ENCODE results near the gene LCE1E. TPM values are rescaled to one million over a fixed set of nuclear protein-coding genes. Genes with fewer than 3 reads are reported as not detected.

LCE1E gene
- total RNA-seq, 2 donors from 2014 or later: not detected

- H3K27ac ChIP-seq: no peak within 1 kb of the TSS
- TF ChIP-seq, protein P1, sequence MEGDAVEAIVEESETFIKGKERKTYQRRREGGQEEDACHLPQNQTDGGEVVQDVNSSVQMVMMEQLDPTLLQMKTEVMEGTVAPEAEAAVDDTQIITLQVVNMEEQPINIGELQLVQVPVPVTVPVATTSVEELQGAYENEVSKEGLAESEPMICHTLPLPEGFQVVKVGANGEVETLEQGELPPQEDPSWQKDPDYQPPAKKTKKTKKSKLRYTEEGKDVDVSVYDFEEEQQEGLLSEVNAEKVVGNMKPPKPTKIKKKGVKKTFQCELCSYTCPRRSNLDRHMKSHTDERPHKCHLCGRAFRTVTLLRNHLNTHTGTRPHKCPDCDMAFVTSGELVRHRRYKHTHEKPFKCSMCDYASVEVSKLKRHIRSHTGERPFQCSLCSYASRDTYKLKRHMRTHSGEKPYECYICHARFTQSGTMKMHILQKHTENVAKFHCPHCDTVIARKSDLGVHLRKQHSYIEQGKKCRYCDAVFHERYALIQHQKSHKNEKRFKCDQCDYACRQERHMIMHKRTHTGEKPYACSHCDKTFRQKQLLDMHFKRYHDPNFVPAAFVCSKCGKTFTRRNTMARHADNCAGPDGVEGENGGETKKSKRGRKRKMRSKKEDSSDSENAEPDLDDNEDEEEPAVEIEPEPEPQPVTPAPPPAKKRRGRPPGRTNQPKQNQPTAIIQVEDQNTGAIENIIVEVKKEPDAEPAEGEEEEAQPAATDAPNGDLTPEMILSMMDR (IDR thresholded peaks at IDR 0.05): no peak
- TF ChIP-seq POLR2A (IDR thresholded peaks at IDR 0.05): no peak
- H3K4me1 ChIP-seq: no peaks in the 10 kb centered on the region
- H3K4me3 ChIP-seq: no peak within 1 kb of the TSS
- no peaks in the 10 kb centered on the region for H3K27me3 ChIP-seq
- DNase-seq (no peak), ATAC-seq (no peak)
- no peaks in the 10 kb centered on the region for H3K9me3 ChIP-seq
- intact Hi-C loops (cut with DNase I): no loop called here
- no peaks in the 10 kb centered on the region for H3K36me3 ChIP-seq (replicated peaks in 1 of 2; ENCODE audit: insufficient read depth in 1 of 2, low read depth in 2 of 2)
- 60 to 72% methylated on average over 4 to 6 of the region's 6 CpGs for WGBS, 2 donors
Observed at GRCh38 chr1:152774875-152775274, 11.2 kb upstream of the LCE1E start, which contains the start of gene LCE1F. TSS of gene LCE1F (plus strand) at chr1:152775140. CDS start at chr1:152776372, 1,232 bp downstream.

DNA sequence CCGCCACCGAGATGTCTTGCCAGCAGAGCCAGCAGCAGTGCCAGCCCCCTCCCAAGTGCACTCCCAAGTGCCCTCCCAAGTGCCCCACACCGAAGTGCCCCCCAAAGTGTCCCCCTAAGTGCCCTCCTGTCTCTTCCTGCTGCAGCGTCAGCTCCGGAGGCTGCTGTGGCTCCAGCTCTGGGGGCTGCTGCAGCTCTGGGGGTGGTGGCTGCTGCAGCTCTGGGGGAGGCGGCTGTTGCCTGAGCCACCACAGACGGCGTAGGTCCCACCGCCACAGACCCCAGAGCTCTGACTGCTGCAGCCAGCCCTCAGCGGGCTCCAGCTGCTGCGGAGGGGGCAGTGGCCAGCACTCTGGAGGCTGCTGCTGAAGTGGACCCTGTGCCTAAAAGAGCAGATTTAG, 9.7 kb upstream of the LCE1E start:
- no peak for DNase-seq
- TF ChIP-seq, protein P1 (IDR thresholded peaks at IDR 0.05): no peak
- TF ChIP-seq POLR2A (IDR thresholded peaks at IDR 0.05): no peak
- 67 to 70% methylated on average over 6 to 11 of the region's 11 CpGs for WGBS, 2 donors

DNA sequence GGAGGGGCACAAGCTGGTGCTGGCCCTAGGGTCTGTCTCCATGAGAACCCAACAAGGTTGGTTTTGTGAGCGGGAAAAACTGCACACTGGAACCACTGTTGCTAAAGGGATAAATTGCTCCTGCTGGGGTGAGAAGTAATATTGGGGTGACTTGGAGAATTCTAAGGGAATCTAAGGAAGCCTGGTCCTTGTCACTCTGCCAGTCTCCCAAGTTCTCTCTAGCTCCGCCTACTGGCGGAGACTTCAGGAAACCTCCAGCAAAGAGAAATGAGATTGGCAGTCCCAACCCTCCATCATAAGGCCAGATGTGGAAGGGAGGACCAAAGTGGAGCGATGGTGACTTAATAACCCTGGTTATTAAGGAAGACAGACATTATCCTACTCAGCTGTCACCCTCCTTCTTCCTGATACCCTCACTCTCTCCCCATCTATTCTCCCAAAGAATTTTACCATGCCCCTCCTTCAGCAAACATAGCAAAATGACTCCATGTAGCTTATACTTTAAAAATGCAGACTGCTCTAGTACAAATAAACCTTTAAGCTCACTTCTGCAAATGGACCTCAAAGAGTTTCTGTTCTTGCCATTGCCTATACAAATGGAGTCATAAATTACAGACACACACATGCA, 8.4 kb upstream of the LCE1E start:
- intact Hi-C loops (cut with DNase I): no loop called here
- Histone ChIP-seq H3K4me1 (no peaks in the 10 kb centered on the region), H3K9me3 (no peaks in the 10 kb centered on the region), H3K27ac (no peak overlapping the region), H3K36me3 (replicated peaks in 1 of 2; ENCODE audit: insufficient read depth in 1 of 2, low read depth in 2 of 2) (no peaks in the 10 kb centered on the region), H3K27me3 (no peaks in the 10 kb centered on the region), H3K4me3 (no peak overlapping the region)
- DNase-seq (peak in 1 of 4 donors; percentile 13), ATAC-seq (no peak)
- 44 to 49% methylated on average over 4 of the region's 4 CpGs for WGBS, 2 donors
- TF ChIP-seq, protein P1 (IDR thresholded peaks at IDR 0.05): peak in 1 of 7 experiments; percentile 2
- no peak for TF ChIP-seq POLR2A (IDR thresholded peaks at IDR 0.05)

More for the DNA sequence above, 9.7 kb upstream of the LCE1E start:
- Histone ChIP-seq H3K36me3 (replicated peaks in 1 of 2; ENCODE audit: insufficient read depth in 1 of 2, low read depth in 2 of 2) (no peaks in the 10 kb centered on the region), H3K9me3 (no peaks in the 10 kb centered on the region), H3K27me3 (no peaks in the 10 kb centered on the region), H3K4me3 (no peak overlapping the region), H3K27ac (no peak overlapping the region), H3K4me1 (no peaks in the 10 kb centered on the region)
- no peak for ATAC-seq
- intact Hi-C loops (cut with DNase I): no loop called here

DNA sequence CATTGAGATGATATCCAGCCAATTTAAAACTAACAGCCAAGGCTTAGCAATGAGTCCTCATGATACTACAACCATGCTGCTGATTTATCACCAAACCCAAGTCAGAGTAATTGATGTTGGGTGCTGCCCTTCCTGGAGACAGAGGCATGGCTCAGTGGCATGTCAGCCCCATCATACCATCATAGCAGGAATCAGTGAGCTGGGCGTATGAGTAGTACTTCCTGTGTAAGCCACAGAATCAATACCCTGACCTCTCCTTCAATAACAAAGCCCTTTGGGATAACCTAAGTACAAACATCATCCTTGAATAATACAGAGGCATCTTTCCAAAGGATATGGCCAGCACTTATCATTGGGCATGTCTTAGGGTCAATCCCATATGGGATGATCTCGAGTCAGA, 3.0 kb upstream of the LCE1E start:
- TF ChIP-seq, protein P1 (IDR thresholded peaks at IDR 0.05): no peak
- no peak for TF ChIP-seq POLR2A (IDR thresholded peaks at IDR 0.05)
- 39 to 45% methylated on average over 2 of the region's 2 CpGs for WGBS, 2 donors
- H3K27me3 ChIP-seq: no peaks in the 10 kb centered on the region
- no peak for DNase-seq
- H3K36me3 ChIP-seq (replicated peaks in 1 of 2; ENCODE audit: insufficient read depth in 1 of 2, low read depth in 2 of 2): no peaks in the 10 kb centered on the region
- intact Hi-C loops (cut with DNase I): no loop called here
- H3K9me3 ChIP-seq: no peaks in the 10 kb centered on the region
- no peak for ATAC-seq
- H3K4me1 ChIP-seq: no peaks in the 10 kb centered on the region
- H3K27ac ChIP-seq: no peak overlapping the region
- no peak overlapping the region for H3K4me3 ChIP-seq

- 39 to 44% methylated on average over 4 of the region's 4 CpGs for WGBS, 2 donors
- ATAC-seq (no peak), DNase-seq (no peak)
- Histone ChIP-seq H3K27ac (no peak overlapping the region), H3K9me3 (no peaks in the 10 kb centered on the region), H3K4me1 (no peaks in the 10 kb centered on the region), H3K36me3 (replicated peaks in 1 of 2; ENCODE audit: insufficient read depth in 1 of 2, low read depth in 2 of 2) (no peaks in the 10 kb centered on the region), H3K4me3 (no peak overlapping the region), H3K27me3 (no peaks in the 10 kb centered on the region)
- no peak for TF ChIP-seq POLR2A (IDR thresholded peaks at IDR 0.05)
- TF ChIP-seq, protein P1 (IDR thresholded peaks at IDR 0.05): no peak
- intact Hi-C loops (cut with DNase I): no loop called here
Observed at GRCh38 chr1:152795686-152796085, 9.6 kb downstream of the LCE1E start.

Data from body of pancreas (tissue), 4 donors.